Naive thymus-derived CD4-positive, alpha-beta T cell (primary cell): Measurements from ENCODE around the gene ECHS1. TPM values are rescaled to one million over a fixed set of nuclear protein-coding genes. Genes with fewer than 3 reads are reported as not detected.
A peak's percentile ranks its signal among the peaks of the same experiment; 100 is the strongest.

Experiments used
- ATAC-seq: fragments of 150-1000 bp; cut with Tn5 transposase; 2 replicates; pipeline ENCODE4 v1.10.0; 2021; ENCODE audit warnings: mild to moderate bottlenecking, moderate library complexity
- CTCF ChIA-PET: fragments of 350-600 bp; sonication (Branson Sonifier 250); formaldehyde crosslinking; loops from one replicate; lab custom pipeline; 2021; ENCODE audit warnings: antibody characterized with exemption; lab: Charles Lee
- POLR2A ChIA-PET: fragments of 350-600 bp; sonication (Branson Sonifier 250); formaldehyde crosslinking; loops from one replicate; lab custom pipeline; 2021; ENCODE audit warnings: antibody characterized with exemption, inconsistent platforms; lab: Charles Lee
- DNase-seq, 9 donors: peaks; one replicate each; pipeline versions ENCODE4 v3.0.0 to v3.0.0-alpha.2; 2020 to 2022; ENCODE audit warnings: mixed read lengths in 1 of 9
- H3K27ac ChIP-seq: one replicate; pipeline ENCODE4 v1.7.0; 2013; ENCODE audit warnings: mild to moderate bottlenecking, low read depth, low read length, moderate library complexity
- H3K27me3 ChIP-seq, 2 donors: one replicate each; pipeline ENCODE4 v1.7.0; 2013; ENCODE audit warnings: low read length in 2 of 2, mild to moderate bottlenecking in 2 of 2, moderate library complexity in 2 of 2; ENCODE audit not compliant: control insufficient read depth in 2 of 2, insufficient read depth in 2 of 2
- H3K36me3 ChIP-seq, 3 experiments: 1 replicate in 2 of 3; 2 replicates in 1 of 3; pipeline ENCODE4 v1.7.0; 2013; ENCODE audit warnings: low read length in 3 of 3, mild to moderate bottlenecking in 3 of 3, moderate library complexity in 1 of 3; ENCODE audit not compliant: insufficient read depth in 3 of 3, control insufficient read depth in 2 of 3
- H3K4me1 ChIP-seq, 2 donors: one replicate each; pipeline ENCODE4 v1.7.0; 2013; ENCODE audit warnings: low read length in 2 of 2, mild to moderate bottlenecking in 2 of 2, moderate library complexity in 1 of 2; ENCODE audit not compliant: control insufficient read depth in 2 of 2, insufficient read depth in 2 of 2
- H3K4me3 ChIP-seq: 2 replicates; pipeline ENCODE4 v1.7.0; 2013; ENCODE audit warnings: mild to moderate bottlenecking, low read length
- H3K9me3 ChIP-seq, 3 experiments: 1 replicate in 2 of 3; 2 replicates in 1 of 3; pipeline ENCODE4 v1.7.0; 2013; ENCODE audit warnings: low read length in 3 of 3; ENCODE audit not compliant: control insufficient read depth in 2 of 3
- H3K27ac Mint-ChIP-seq, 9 donors: one replicate each; pipeline ENCODE4 v1.8.0; 2020 to 2022; ENCODE audit warnings: mixed read lengths in 9 of 9, mild to moderate bottlenecking in 8 of 9, moderate library complexity in 5 of 9, inconsistent platforms in 2 of 9
- H3K27me3 Mint-ChIP-seq, 5 donors: one replicate each; pipeline ENCODE4 v1.8.0; 2021 to 2022; ENCODE audit warnings: mixed read lengths in 5 of 5, mild to moderate bottlenecking in 1 of 5
- H3K36me3 Mint-ChIP-seq, 5 donors: one replicate each; pipeline ENCODE4 v1.8.0; 2020 to 2022; ENCODE audit warnings: mixed read lengths in 5 of 5, mild to moderate bottlenecking in 3 of 5, inconsistent platforms in 1 of 5
- H3K4me1 Mint-ChIP-seq, 7 donors: one replicate each; pipeline ENCODE4 v1.8.0; 2020 to 2022; ENCODE audit warnings: mixed read lengths in 7 of 7, mild to moderate bottlenecking in 3 of 7, inconsistent platforms in 1 of 7
- H3K4me3 Mint-ChIP-seq, 10 donors: one replicate each; pipeline ENCODE4 v1.8.0; 2020 to 2022; ENCODE audit warnings: mild to moderate bottlenecking in 10 of 10, mixed read lengths in 10 of 10, moderate library complexity in 6 of 10, inconsistent platforms in 2 of 10
- H3K9me3 Mint-ChIP-seq, 11 donors: one replicate each; pipeline ENCODE4 v1.8.0; 2020 to 2022; ENCODE audit warnings: mixed read lengths in 11 of 11, mild to moderate bottlenecking in 4 of 11, inconsistent platforms in 1 of 11, moderate library complexity in 1 of 11
- intact Hi-C, 2 donors: fragments of 100-400 bp; cut with micrococcal nuclease; formaldehyde crosslinking; loops; one replicate each; pipeline ENCODE4 v1.15.1; 2023
- polyA plus RNA-seq, 2 donors: library from polyadenylated mRNA; unstranded; fragments of 300-500 nt; fragmentation: Illumina TruSeq; gene quantifications; one replicate each; pipeline ENCODE4 v1.2.3, GENCODE V29; 2021
- total RNA-seq, 6 experiments: library from RNA in 5 of 6; stranded (reverse) in 5 of 6; gene quantifications; 1 replicate in 5 of 6; 2 replicates in 1 of 6; pipeline ENCODE4 v1.2.3 and lab custom pipeline; 2021 to 2026

Gene ECHS1
- total and polyA plus RNA-seq, 7 experiments from 2014 or later = 17.5 to 104 (median 30.6) TPM

GRCh38 chr10:133361227-133361626 lies 11.9 kb downstream of the ECHS1 start:
- Mint-ChIP-seq H3K4me1 (peaks cover 0 to 1% (median 0%) of the 10 kb centered on the region in 7 donors), H3K9me3 (no peaks in the 10 kb centered on the region), H3K36me3 (peaks cover 0 to 25% (median 10%) of the 10 kb centered on the region in 5 donors), H3K4me3 (no peak overlapping the region), H3K27ac (peak overlapping the region in 2 of 9 donors; percentile 43 to 60), H3K27me3 (no peaks in the 10 kb centered on the region)
- H3K36me3 ChIP-seq = peaks cover 0 to 30% (median 0%) of the 10 kb centered on the region in 3 experiments
- no peaks in the 10 kb centered on the region for H3K4me1 ChIP-seq
- ATAC-seq = no peak
- ChIA-PET CTCF (interaction anchor here (0.6 to 1.2 kb wide), 2 partner anchors 9 to 32 kb away, joined by 3 to 6 read pairs; no protein-coding TSS in a partner anchor), POLR2A (interaction anchor here (1.3 kb wide), 1 partner anchor 34 kb away, joined by 3 read pairs; no protein-coding TSS in a partner anchor)
- intact Hi-C loops = no loop called here
- H3K4me3 ChIP-seq = no peak overlapping the region
- no peaks in the 10 kb centered on the region for H3K27me3 ChIP-seq
- no peak overlapping the region for H3K27ac ChIP-seq
- H3K9me3 ChIP-seq = no peaks in the 10 kb centered on the region
- no peak for DNase-seq

- ATAC-seq (no peak), DNase-seq (no peak)
- Histone ChIP-seq H3K27me3 (no peaks in the 10 kb centered on the region), H3K4me1 (no peaks in the 10 kb centered on the region), H3K27ac (no peak overlapping the region), H3K9me3 (no peaks in the 10 kb centered on the region), H3K4me3 (no peak overlapping the region), H3K36me3 (peaks cover 0 to 18% (median 0%) of the 10 kb centered on the region in 3 experiments)
- Mint-ChIP-seq H3K27ac (peak overlapping the region in 8 of 9 donors; percentile 12 to 84 (median 56)), H3K4me3 (peak overlapping the region in 1 of 10 donors; percentile 38), H3K27me3 (no peaks in the 10 kb centered on the region), H3K9me3 (no peaks in the 10 kb centered on the region), H3K4me1 (peaks cover 0 to 6% (median 4%) of the 10 kb centered on the region in 7 donors), H3K36me3 (peaks cover 0 to 18% (median 10%) of the 10 kb centered on the region in 5 donors)
- intact Hi-C loops = loop anchor here (5.0 kb wide), 2 partner anchors 32 to 1053 kb away; partner anchors contain the start of genes MTG1 (in 1 of the 2) and STK32C (in 1 of the 2)
- ChIA-PET POLR2A (interaction anchor here (1.2 kb wide), 1 partner anchor 15 kb away, joined by 3 read pairs; no protein-coding TSS in a partner anchor), CTCF (no interaction called here)
Observed at GRCh38 chr10:133359972-133360610, 13.1 kb downstream of the ECHS1 start.

- no peak overlapping the region for H3K4me3 Mint-ChIP-seq
- H3K9me3 Mint-ChIP-seq = no peaks in the 10 kb centered on the region
- ATAC-seq (no peak), DNase-seq (peak in 5 of 9 donors; percentile 37 to 52 (median 47))
- intact Hi-C loops = loop anchor here (5.0 kb wide), 2 partner anchors 33 to 1052 kb away; partner anchors contain the start of genes MTG1 (in 1 of the 2) and STK32C (in 1 of the 2)
- peak overlapping the region in 5 of 9 donors; percentile 17 to 72 (median 62) for H3K27ac Mint-ChIP-seq
- Histone ChIP-seq H3K4me1 (no peaks in the 10 kb centered on the region), H3K36me3 (peaks cover 0 to 13% (median 0%) of the 10 kb centered on the region in 3 experiments), H3K4me3 (no peak overlapping the region), H3K9me3 (no peaks in the 10 kb centered on the region), H3K27me3 (no peaks in the 10 kb centered on the region), H3K27ac (no peak overlapping the region)
- H3K4me1 Mint-ChIP-seq = peaks cover 0 to 6% (median 4%) of the 10 kb centered on the region in 7 donors
- H3K27me3 Mint-ChIP-seq = no peaks in the 10 kb centered on the region
- ChIA-PET CTCF (interaction anchor here (0.5 kb wide), 1 partner anchor 29 kb away, joined by 3 read pairs; no protein-coding TSS in a partner anchor), POLR2A (interaction anchor here (1.1 to 1.2 kb wide), 2 partner anchors 16 to 73 kb away, joined by 3 read pairs; no protein-coding TSS in a partner anchor)
- H3K36me3 Mint-ChIP-seq = peaks cover 0 to 15% (median 7%) of the 10 kb centered on the region in 5 donors
Observed at GRCh38 chr10:133359554-133359971, 13.6 kb downstream of the ECHS1 start.

GRCh38 chr10:133358925-133359310 lies 14.2 kb downstream of the ECHS1 start:
- CTCF ChIA-PET = no interaction called here
- intact Hi-C loops = loop anchor here (1.0 to 5.0 kb wide), 7 partner anchors 14 to 1052 kb away; partner anchors contain the start of genes ECHS1 (in 2 of the 2), MTG1 (in 2 of the 2) and STK32C (in 1 of the 2)
- H3K27me3 Mint-ChIP-seq = no peaks in the 10 kb centered on the region
- H3K4me1 ChIP-seq = no peaks in the 10 kb centered on the region
- DNase-seq (no peak), ATAC-seq (no peak)
- peaks cover 0 to 6% (median 4%) of the 10 kb centered on the region in 7 donors for H3K4me1 Mint-ChIP-seq
- no peaks in the 10 kb centered on the region for H3K9me3 Mint-ChIP-seq
- H3K36me3 ChIP-seq = peaks cover 0 to 10% (median 0%) of the 10 kb centered on the region in 3 experiments
- peak overlapping the region in 4 of 9 donors; percentile 19 to 72 (median 30) for H3K27ac Mint-ChIP-seq
- peak overlapping the region in 1 of 10 donors; percentile 44 for H3K4me3 Mint-ChIP-seq
- peaks cover 0 to 13% (median 7%) of the 10 kb centered on the region in 5 donors for H3K36me3 Mint-ChIP-seq
- POLR2A ChIA-PET = interaction anchor here (1.1 to 1.2 kb wide), 2 partner anchors 16 to 72 kb away, joined by 3 read pairs; no protein-coding TSS in a partner anchor
- no peak overlapping the region for H3K27ac ChIP-seq
- no peaks in the 10 kb centered on the region for H3K9me3 ChIP-seq
- H3K27me3 ChIP-seq = no peaks in the 10 kb centered on the region
- no peak overlapping the region for H3K4me3 ChIP-seq

- Mint-ChIP-seq H3K4me3 (peak overlapping the region in 2 of 10 donors; percentile 65 to 84), H3K4me1 (peaks cover 0 to 6% (median 4%) of the 10 kb centered on the region in 7 donors), H3K27ac (peak overlapping the region in 2 of 9 donors; percentile 19 to 72), H3K9me3 (no peaks in the 10 kb centered on the region), H3K36me3 (peaks cover 0 to 13% (median 7%) of the 10 kb centered on the region in 5 donors), H3K27me3 (no peaks in the 10 kb centered on the region)
- intact Hi-C loops = loop anchor here (1.0 to 5.0 kb wide), 7 partner anchors 15 to 1051 kb away; partner anchors contain the start of genes ECHS1 (in 2 of the 2), MTG1 (in 2 of the 2) and STK32C (in 1 of the 2)
- Histone ChIP-seq H3K36me3 (peaks cover 0 to 10% (median 0%) of the 10 kb centered on the region in 3 experiments), H3K27me3 (no peaks in the 10 kb centered on the region), H3K9me3 (no peaks in the 10 kb centered on the region), H3K4me1 (no peaks in the 10 kb centered on the region), H3K4me3 (no peak overlapping the region), H3K27ac (no peak overlapping the region)
- DNase-seq (peak in 2 of 9 donors; percentile 13 to 28), ATAC-seq (no peak)
- ChIA-PET CTCF (interaction anchor here (1.8 kb wide), 1 partner anchor 29 kb away, joined by 6 read pairs; no protein-coding TSS in a partner anchor), POLR2A (interaction anchor here (1.0 to 1.2 kb wide), 3 partner anchors 17 to 72 kb away, joined by 3 to 4 read pairs (median 3); no protein-coding TSS in a partner anchor)
Observed at GRCh38 chr10:133358162-133358924, 14.8 kb downstream of the ECHS1 start.
